Stimulated activated CD8-positive, alpha-beta memory T cell treated with anti-CD3 and anti-CD28 coated beads, Interleukin-4, amount 100 ng/mL, for 24 hours (primary cell): Measurements from ENCODE around the gene DEGS1.
A peak's percentile ranks its signal among the peaks of the same experiment; 100 is the strongest.
"Not testable (repeated sequence)": the region's sequence is repeated elsewhere in the genome, so short reads cannot be mapped to it uniquely, and the experiment has no call there.

Experiments used
- DNase-seq: peaks from one replicate; pipeline ENCODE4 v3.0.0-alpha.2; 2020; ENCODE audit warnings: low read depth

The DEGS1 gene

DNA sequence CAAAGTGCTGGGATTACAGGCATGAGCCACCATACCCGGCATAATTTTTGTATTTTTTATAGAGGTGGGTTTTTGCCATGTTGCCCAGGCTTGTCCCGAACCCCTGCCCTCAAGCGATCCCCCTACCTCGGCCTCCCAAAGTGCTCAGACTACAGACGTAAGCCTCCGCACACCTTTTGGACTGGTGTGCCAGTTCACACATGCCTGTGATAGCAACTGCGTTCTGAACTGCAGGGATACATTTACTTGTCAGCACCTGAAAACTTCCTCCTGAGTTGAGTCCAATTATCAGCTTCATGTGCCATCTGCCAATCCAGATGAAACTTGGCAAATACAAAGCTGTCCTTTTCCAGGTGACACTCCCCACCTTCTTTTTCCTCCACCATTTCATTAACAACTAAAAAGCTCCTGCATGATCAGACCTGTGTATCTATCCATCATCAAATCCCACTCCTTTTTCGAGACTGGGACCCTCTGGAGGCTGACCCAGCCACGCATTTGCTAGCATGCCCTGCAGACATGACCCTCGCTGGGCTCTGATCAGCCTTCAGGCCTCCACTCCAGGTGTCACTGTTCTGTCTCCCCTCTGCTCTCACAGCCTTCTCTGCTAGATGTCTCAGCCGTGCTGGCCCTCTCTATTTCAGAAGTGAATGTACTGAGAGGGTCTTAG, 2.1 kb upstream of the DEGS1 start:
- no peak for DNase-seq

GRCh38 chr1:224181453-224181810, 1.6 kb upstream of the DEGS1 start:
- no peak for DNase-seq

GRCh38 chr1:224182057-224182865, 779 bp upstream of the DEGS1 start:
- DNase-seq, result no peak

GRCh38 chr1:224183591-224184312, 712 bp downstream of the DEGS1 start:
- peak; percentile 57 for DNase-seq

DNA sequence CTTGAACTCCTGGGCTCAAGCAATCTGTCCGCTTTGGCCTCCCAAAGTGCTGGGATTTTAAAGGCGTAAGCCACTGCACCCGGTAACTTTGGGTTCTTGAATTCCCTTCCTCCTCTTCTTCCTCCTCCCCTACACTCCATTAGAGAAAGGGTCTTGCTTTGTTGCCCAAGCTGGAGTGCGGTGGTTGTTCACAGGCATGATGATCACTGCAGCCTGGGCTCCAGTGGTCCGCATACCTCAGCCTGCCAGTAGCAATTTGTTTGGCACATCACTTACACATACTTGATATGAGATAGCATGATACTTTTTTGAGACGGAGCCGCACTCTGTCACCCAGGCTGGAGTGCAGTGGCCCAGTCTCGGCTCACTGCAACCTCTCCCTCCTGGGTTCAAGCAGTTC, 2.2 kb downstream of the DEGS1 start:
- no peak for DNase-seq

- DNase-seq, result no peak
Measured at GRCh38 chr1:224188286-224188685, 5.2 kb downstream of the DEGS1 start.

GRCh38 chr1:224189561-224189960, 6.5 kb downstream of the DEGS1 start:
- DNase-seq, result no peak

- no peak for DNase-seq
Measured at GRCh38 chr1:224192082-224192788, 9.2 kb downstream of the DEGS1 start.

GRCh38 chr1:224193319-224193966, 10.4 kb downstream of the DEGS1 start:
- DNase-seq, result no peak

DNA sequence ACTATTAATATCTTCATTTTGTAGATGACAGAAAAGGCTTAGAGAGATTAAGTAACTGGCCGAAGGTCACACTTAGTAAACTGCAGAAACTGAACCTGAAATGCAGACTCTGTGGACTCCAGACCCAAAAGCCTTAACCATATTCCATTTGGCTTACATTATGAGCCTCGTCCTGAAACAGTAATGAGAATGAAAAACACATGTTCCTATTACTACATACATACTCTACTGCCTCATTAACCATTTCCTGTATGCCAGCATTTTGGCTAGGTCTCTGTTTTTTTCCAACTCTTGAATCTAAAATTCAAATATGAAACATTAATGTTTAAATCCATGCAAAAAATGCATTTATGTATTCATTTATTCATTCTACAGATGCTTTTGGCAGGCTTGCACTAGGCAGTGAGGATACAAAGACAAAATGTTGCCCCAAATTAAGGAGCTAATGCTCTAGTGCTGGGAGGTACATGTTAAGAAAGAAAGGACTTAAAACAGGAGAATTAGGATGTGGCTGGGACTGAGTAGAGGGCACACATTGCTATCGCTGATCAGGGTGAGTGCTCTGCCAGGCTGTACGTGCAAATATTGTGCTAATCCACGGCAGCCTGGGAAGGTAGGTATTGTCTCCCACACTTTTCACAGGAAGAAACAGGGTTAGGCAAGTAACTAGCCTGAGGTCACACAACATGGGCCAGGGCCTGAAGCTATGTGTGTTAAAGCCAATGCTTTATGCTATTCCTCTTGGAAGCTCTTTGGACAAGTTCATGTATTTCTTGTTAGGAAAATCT, 14.0 kb downstream of the DEGS1 start:
- DNase-seq, result no peak

- no peak for DNase-seq
Measured at GRCh38 chr1:224198572-224198971, 15.5 kb downstream of the DEGS1 start.

DNA sequence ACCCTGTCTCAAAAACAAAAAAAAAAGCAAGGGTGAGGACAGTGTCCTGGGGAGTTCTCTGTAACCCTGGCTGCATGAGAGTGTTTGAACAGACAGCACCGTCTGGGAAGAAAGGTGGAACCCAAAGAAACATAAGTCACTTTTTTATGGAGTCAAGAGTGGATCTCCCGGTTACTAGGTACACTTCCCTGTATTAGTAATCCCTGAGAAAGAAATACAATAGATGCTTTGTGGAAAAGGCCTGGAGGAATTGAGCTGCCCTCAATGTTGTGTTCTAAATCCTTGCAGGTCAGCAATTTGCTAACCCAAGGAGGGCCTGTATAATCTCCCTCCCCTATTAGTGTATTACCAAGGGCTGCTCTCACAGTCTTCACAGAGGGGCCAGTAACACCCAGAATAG, 16.6 kb downstream of the DEGS1 start:
- DNase-seq, result no peak

DNA sequence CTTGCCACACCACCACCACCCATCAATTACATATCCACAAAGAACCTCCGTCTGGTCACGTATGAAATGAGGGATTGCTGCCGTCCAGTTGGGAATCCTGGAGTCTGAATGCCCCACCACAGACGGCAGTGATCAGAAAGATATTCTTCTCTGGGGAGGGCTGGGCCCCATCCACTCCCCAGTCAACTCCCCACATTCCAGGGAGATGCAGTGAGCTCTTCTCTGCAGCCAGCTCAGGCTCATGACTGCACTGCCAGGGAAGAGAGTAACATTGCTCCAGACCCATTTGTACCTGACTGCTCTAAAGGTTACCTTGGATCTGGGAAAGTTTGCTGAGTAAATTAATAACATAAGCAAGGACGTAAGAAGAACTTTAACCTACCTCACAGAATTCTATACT, 18.3 kb downstream of the DEGS1 start:
- DNase-seq, result no peak

GRCh38 chr1:224201853-224202252, 18.8 kb downstream of the DEGS1 start:
- no peak for DNase-seq

- DNase-seq, result no peak
Measured at GRCh38 chr1:224203243-224204016, 20.4 kb downstream of the DEGS1 start.

DNA sequence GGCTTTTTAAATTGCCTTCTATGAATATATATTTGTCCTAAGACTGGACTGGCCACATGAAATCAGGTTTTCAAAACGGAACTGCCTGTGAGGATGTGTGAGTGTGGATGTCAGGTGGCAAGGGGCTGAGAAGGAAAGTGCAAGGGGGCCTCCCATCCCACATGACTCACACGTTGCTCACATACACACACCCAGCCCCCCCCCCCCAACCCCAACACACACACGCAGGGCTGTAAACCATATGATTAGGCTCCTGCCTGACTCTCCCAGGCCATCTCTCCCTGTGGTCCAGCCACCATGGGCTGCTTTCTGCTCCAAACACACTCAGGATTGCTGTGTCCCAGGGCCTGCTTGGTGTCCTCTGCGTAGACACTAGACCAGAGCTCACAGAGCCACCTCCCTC, 22.4 kb downstream of the DEGS1 start:
- peak; percentile 31 for DNase-seq

GRCh38 chr1:224205931-224206538, 23.0 kb downstream of the DEGS1 start:
- DNase-seq, result not testable (repeated sequence)

DNA sequence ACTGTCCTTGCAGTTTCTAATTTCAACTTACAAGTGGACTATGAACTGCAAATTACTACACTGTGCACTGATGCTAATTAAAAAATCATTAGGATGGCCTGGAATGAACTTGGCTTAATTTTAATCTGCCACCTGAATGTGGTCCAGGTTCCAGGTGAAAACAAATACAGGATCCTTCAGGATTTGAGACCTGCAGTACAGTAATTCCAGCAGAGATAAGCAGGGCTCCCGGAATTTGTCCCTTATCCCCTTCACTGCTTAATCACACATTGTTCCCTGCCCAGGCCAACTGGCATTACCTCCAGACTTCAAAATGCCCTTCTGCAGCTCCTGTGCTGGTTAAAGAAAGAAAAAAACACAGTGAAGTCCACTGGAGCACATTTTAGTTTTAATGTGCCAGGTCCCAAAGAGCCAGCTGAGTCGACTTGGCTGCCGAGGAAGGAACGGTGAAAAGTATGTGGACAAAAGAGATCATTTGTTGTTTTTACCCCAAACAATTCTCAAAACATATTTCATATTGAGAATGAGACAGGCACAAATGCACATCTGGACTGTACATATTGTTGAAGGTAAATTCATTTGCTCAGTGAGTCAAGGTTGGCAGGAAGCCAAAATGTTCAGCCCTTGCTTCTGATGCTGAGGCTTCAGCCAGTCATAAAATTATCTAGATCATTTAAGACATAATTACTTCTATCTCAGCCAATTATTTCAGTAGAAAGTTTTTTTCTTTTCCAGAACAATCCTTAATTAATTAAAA, 28.3 kb downstream of the DEGS1 start:
- no peak for DNase-seq

DNA sequence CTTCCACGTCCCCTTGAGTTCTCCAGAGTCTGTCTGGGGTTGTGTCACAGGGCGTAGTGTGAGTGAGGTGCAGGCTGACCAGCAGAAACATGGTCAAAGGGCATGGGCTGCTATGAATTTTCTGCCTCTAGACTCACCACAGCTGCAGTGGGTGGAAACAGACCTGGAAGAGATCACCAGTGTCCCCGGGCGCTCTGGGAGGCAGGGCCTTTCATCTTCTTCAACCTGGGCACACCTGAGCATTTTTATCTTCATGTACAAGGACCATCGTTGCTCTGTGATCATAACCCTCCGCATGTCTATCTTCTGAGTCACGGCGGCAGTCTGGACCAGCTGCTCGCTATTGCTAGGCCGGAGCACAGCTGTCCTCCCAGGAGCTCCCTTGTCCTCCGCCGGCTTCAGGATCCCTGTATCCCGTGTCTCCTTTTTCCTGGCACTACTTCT, 29.6 kb downstream of the DEGS1 start:
- DNase-seq, result no peak
